Psoas muscle (tissue), 8 donors: ENCODE results near the gene RUNX2. TPM values are rescaled to one million over a fixed set of nuclear protein-coding genes. Genes with fewer than 3 reads are reported as not detected.

ENCODE experiments used
- ATAC-seq, 4 donors: fragments of 200-7000 bp; cut with Tn5 transposase; one replicate each; pipeline ENCODE4 v1.9.1; 2020; ENCODE audit warnings: moderate library complexity in 3 of 4, mild to moderate bottlenecking in 2 of 4
- DNase-seq, 2 donors: peaks; one replicate each; pipeline ENCODE4 v3.0.0-alpha.2; 2020
- H3K27ac ChIP-seq: fragments of 200-600 bp; one replicate; pipeline ENCODE4 v1.8.0; 2022
- H3K27me3 ChIP-seq, 3 donors: fragments of 200-600 bp in 1 of 3; one replicate each; pipeline versions ENCODE4 v1.6.1 to v1.8.0; 2013 to 2022; ENCODE audit warnings: low read length in 2 of 3, mild to moderate bottlenecking in 2 of 3, moderate library complexity in 1 of 3; ENCODE audit not compliant: insufficient read depth in 3 of 3
- H3K36me3 ChIP-seq, 2 donors: fragments of 200-600 bp in 1 of 2; one replicate each; pipeline versions ENCODE4 v1.6.1 to v1.8.0; 2013 to 2022; ENCODE audit warnings: low read depth in 1 of 2, mild to moderate bottlenecking in 1 of 2, moderate library complexity in 1 of 2; ENCODE audit not compliant: insufficient read depth in 1 of 2
- H3K4me1 ChIP-seq: fragments of 200-600 bp; one replicate; pipeline ENCODE4 v1.8.0; 2022
- H3K4me3 ChIP-seq: fragments of 200-600 bp; one replicate; pipeline ENCODE4 v1.8.0; 2022; ENCODE audit warnings: mild to moderate bottlenecking
- H3K9me3 ChIP-seq: fragments of 200-600 bp; one replicate; pipeline ENCODE4 v1.8.0; 2022
- WGBS, 3 donors: extraction: QIAGEN DNeasy Blood & Tissue Kit; methylation state at CpG; one replicate each; pipeline versions ENCODE4 v1.1.6 to v1.1.7; 2013; 5-methylcytosine and 5-hydroxymethylcytosine counted together
- intact Hi-C, 2 donors: fragments of 100-400 bp; cut with DNase I; formaldehyde crosslinking; loops; one replicate each; pipeline versions ENCODE4 v1.11.0 to v1.14.2; 2022
- polyA plus RNA-seq, 3 donors: library from polyadenylated mRNA; stranded (reverse); fragments of 200-250 nt; gene quantifications; one replicate each; pipeline ENCODE4 v1.2.3, GENCODE V29; 2013
- total RNA-seq, 4 donors: library from RNA; stranded (reverse); fragmentation: NEBNext Ultra II Directional in 2 of 4; extraction: Animal tissue kit (Norgen Biotek cat#: 25700) in 2 of 4; gene quantifications; one replicate each; pipeline versions ENCODE4 v1.2.1 to v1.2.4, GENCODE V29; 2021 to 2023
- TF ChIP-seq, protein P1 (sequence below): fragments of 200-600 bp; IDR thresholded peaks from one replicate; pipeline ENCODE4 v1.8.0; 2022; ENCODE audit warnings: antibody characterized with exemption
- donor health status: healthy with polysubstance abuse.
- donor health status: DM: no; HTN: no; CAD: no; lungs with moderate emphysema.
- donor health status: Bipolar disorder and iron deficiency.
- donor health status: healthy.
- donor health status: DM: yes; HTN: yes; CAD: no.
- donor health status: DM: no; HTN: no; CAD: no.
- donor health status: DM: no; HTN: no; CAD: no.
- donor health status: DM: yes; HTN: yes; CAD: no.

RUNX2 gene
- total and polyA plus RNA-seq, 7 donors: 0.07 to 0.69 (median 0.21) TPM

DNA sequence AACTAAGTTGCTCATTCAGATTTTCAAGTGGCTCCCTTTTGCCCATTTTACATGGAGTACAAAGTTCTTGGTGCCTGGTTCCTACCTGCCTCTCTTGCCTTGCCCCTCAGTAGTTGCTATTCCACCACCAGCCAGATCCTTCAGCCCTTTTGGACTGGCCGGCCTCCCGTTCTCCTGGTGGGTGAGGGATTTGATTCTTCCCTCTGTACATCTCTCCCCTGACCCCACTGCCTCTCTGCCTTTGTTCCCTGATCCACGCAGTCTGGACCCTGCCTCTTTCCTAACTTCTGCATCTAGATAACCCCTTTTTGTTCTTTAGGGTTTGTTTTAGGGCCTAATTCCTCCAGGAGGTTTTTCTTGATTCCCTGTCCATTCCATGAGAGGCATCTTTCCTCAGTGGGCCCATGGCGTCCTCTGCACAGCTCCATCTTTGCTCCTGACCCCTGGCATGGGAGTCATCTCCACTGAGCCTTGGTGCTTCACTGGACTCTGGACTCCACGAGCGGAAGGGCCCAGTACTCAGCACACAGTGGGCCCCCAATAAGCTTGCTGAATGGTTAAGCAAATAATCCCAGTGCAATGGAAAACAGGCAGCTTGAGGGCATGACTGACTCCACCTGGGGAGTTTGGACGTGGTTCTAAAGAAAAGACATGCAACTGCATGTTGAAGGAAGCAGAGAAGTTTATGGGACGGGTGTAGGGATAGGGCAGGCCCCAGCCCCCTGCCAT, 358.9 kb downstream of the RUNX2 start:
- Histone ChIP-seq H3K9me3 (peaks cover 4% of the 10 kb centered on the region), H3K27ac (no peak overlapping the region), H3K4me1 (no peaks in the 10 kb centered on the region), H3K36me3 (no peaks in the 10 kb centered on the region), H3K27me3 (peaks cover 0 to 2% (median 2%) of the 10 kb centered on the region in 3 donors), H3K4me3 (no peak overlapping the region)
- ATAC-seq: no peak
- DNase-seq: no peak
- TF ChIP-seq, protein P1, sequence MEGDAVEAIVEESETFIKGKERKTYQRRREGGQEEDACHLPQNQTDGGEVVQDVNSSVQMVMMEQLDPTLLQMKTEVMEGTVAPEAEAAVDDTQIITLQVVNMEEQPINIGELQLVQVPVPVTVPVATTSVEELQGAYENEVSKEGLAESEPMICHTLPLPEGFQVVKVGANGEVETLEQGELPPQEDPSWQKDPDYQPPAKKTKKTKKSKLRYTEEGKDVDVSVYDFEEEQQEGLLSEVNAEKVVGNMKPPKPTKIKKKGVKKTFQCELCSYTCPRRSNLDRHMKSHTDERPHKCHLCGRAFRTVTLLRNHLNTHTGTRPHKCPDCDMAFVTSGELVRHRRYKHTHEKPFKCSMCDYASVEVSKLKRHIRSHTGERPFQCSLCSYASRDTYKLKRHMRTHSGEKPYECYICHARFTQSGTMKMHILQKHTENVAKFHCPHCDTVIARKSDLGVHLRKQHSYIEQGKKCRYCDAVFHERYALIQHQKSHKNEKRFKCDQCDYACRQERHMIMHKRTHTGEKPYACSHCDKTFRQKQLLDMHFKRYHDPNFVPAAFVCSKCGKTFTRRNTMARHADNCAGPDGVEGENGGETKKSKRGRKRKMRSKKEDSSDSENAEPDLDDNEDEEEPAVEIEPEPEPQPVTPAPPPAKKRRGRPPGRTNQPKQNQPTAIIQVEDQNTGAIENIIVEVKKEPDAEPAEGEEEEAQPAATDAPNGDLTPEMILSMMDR: no peak
- 89% methylated on average over 8 of the region's 8 CpGs for WGBS, 3 donors
- intact Hi-C loops: no loop called here

DNA sequence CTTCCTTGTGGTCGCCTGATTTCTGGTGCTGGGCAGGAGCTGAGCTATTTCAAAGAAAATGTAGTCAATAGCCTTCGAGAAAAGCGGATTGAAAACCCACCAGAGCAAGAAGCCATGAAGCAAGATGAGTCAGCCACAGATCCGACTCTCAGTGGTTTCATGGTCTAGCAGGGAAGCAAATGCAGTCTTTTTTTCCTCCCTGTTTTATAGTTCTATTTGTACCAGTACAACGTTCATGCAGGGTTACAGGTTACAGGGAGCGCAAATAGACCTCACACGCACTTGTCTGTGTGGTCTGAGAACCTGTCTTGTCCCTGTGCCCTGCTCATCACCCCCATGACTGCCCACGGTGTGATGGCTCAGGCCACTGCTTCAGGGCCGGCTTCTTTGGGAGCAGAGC, 359.4 kb downstream of the RUNX2 start:
- 86 to 89% (median 89%) methylated on average over 9 of the region's 9 CpGs for WGBS, 3 donors
- H3K36me3 ChIP-seq: no peaks in the 10 kb centered on the region
- H3K4me1 ChIP-seq: no peaks in the 10 kb centered on the region
- no peak overlapping the region for H3K4me3 ChIP-seq
- H3K27me3 ChIP-seq: peaks cover 0 to 2% (median 2%) of the 10 kb centered on the region in 3 donors
- no peak overlapping the region for H3K27ac ChIP-seq
- intact Hi-C loops: no loop called here
- DNase-seq: no peak
- no peak for ATAC-seq
- TF ChIP-seq, protein P1: no peak
- no peaks in the 10 kb centered on the region for H3K9me3 ChIP-seq

DNA sequence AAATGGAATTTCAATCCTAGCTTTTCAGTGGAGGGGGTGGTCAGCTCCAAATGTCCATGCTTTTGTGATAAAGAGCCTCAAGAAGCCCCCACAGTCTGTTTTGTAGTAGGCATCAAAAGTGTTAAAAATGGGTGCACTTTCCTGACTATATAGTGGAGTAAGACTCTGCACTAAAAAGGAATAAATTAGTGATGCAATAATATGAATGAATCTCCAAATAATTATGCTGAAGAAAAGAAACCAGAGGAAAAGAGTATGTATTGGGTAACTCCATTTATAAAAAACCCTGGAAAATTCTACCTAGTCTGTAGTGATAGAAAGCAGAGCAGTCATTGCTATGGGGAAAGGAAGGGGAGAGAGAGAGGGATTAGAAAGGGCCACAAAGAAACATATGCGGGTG, 360.1 kb downstream of the RUNX2 start:
- 93 to 95% (median 93%) methylated on average over 1 of the region's 1 CpG for WGBS, 3 donors
- no peak for DNase-seq
- H3K27me3 ChIP-seq: peaks cover 0 to 2% (median 2%) of the 10 kb centered on the region in 3 donors

DNA sequence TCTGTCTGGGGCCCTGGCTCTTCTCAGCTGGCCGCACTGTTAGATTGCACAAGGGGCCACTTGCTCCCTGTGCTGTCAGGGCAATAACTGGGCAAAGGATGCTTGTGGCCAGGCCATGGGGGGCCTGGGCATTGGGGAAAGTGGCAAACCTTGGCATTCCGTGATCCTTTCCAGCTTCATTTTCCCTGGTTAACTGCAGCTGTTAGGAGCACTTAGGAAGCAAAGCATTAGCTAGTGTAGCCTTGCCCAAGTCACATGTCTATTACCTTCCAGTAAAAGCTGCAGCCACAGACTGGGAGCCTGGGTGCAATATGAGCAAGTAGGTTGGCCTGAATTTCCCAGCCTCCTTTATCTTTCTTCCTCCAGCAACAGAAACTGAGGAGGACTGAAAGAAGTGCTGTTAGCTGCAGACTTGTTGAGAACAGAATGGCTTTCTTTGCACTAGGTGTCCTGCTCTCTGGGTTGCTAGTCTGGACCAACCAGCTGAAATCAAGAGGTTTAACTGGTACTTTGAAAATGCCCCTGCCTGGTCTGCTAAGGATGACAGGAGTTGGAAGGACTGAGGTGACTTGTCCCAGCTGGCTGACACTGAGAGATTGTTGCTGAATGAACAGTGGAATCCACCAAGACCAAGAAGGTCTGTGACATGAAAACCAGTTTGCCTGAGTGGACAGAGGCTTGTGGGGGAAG, 361.9 kb downstream of the RUNX2 start:
- peaks cover 0 to 2% (median 0%) of the 10 kb centered on the region in 3 donors for H3K27me3 ChIP-seq
- no peak for ATAC-seq
- intact Hi-C loops: no loop called here
- H3K27ac ChIP-seq: no peak overlapping the region
- H3K4me1 ChIP-seq: no peaks in the 10 kb centered on the region
- TF ChIP-seq, protein P1: no peak
- no peak overlapping the region for H3K4me3 ChIP-seq
- WGBS, 3 donors: 74 to 78% (median 75%) methylated on average over 2 of the region's 2 CpGs
- no peaks in the 10 kb centered on the region for H3K36me3 ChIP-seq
- DNase-seq: no peak
- H3K9me3 ChIP-seq: no peaks in the 10 kb centered on the region

More for the DNA sequence above, 360.1 kb downstream of the RUNX2 start:
- Histone ChIP-seq H3K27ac (no peak overlapping the region), H3K4me3 (no peak overlapping the region), H3K36me3 (no peaks in the 10 kb centered on the region), H3K4me1 (no peaks in the 10 kb centered on the region), H3K9me3 (no peaks in the 10 kb centered on the region)
- TF ChIP-seq, protein P1: no peak
- intact Hi-C loops: no loop called here
- no peak for ATAC-seq
